IMR-90 (cell line): Measurements from ENCODE around the gene THADA. TPM values are rescaled to one million over a fixed set of nuclear protein-coding genes. Genes with fewer than 3 reads are reported as not detected.

Source experiments
- ATAC-seq: fragments of 200-7000 bp; cut with Tn5 transposase; 2 replicates; pipeline ENCODE4 v1.9.1; 2020; ENCODE audit warnings: low read depth, mild to moderate bottlenecking, moderate library complexity
- BruUV-seq: library from RNA; stranded (reverse); fragments of 400-500 nt; replicated peaks from 2 replicates; lab custom pipeline; 2021; lab: Mats Ljungman, UMichigan
- CTCF ChIA-PET: fragments of 300-600 bp; formaldehyde crosslinking; extraction: SDS; loops from one replicate; lab custom pipeline; 2021; ENCODE audit warnings: antibody characterized with exemption; lab: Yijun Ruan, JAX
- POLR2A ChIA-PET: fragments of 300-600 bp; sonication (Branson Sonifier 250); formaldehyde crosslinking; loops from one replicate; lab custom pipeline; 2022; ENCODE audit warnings: antibody characterized with exemption; ENCODE audit not compliant: unreplicated experiment; lab: Charles Lee
- DNase-seq: peaks from one replicate; pipeline ENCODE4 v3.0.0; 2013
- H2AFZ ChIP-seq: replicated peaks from 2 replicates; pipeline ENCODE3; 2013; ENCODE audit warnings: low read length, mild to moderate bottlenecking; ENCODE audit not compliant: poor library complexity
- H2AK5ac ChIP-seq: 2 replicates; pipeline ENCODE4 v1.6.1; 2013; ENCODE audit warnings: low read depth, low read length, inconsistent platforms
- H2AK9ac ChIP-seq: replicated peaks from 2 replicates; pipeline ENCODE3; 2013; ENCODE audit warnings: mild to moderate bottlenecking, low read depth, low read length, moderate library complexity; ENCODE audit not compliant: poor library complexity
- H2BK120ac ChIP-seq: 2 replicates; pipeline ENCODE4 v1.6.1; 2013; ENCODE audit warnings: low read depth, low read length, inconsistent platforms
- H2BK15ac ChIP-seq: 3 replicates; pipeline ENCODE4 v1.6.1; 2013; ENCODE audit warnings: low read depth, low read length, inconsistent platforms
- H2BK20ac ChIP-seq: 2 replicates; pipeline ENCODE4 v1.6.1; 2013; ENCODE audit warnings: low read depth, mild to moderate bottlenecking, inconsistent platforms, low read length, moderate library complexity
- H2BK5ac ChIP-seq: 2 replicates; pipeline ENCODE4 v1.6.1; 2013; ENCODE audit warnings: mild to moderate bottlenecking, low read depth, low read length, inconsistent platforms; ENCODE audit not compliant: poor library complexity, severe bottlenecking
- H3K14ac ChIP-seq: replicated peaks from 2 replicates; pipeline ENCODE4 v1.6.1; 2013; ENCODE audit warnings: low read depth, low read length, inconsistent platforms
- H3K18ac ChIP-seq: 2 replicates; pipeline ENCODE4 v1.6.1; 2013; ENCODE audit warnings: low read depth, low read length, control low read depth
- H3K23ac ChIP-seq: 2 replicates; pipeline ENCODE4 v1.6.1; 2013; ENCODE audit warnings: low read depth, low read length, inconsistent platforms
- H3K27ac ChIP-seq: 2 replicates; pipeline ENCODE4 v1.5.1; 2013; ENCODE audit warnings: mild to moderate bottlenecking, control low read depth, low read length; ENCODE audit not compliant: insufficient read depth
- H3K27me3 ChIP-seq: 2 replicates; pipeline ENCODE4 v1.6.1; 2013; ENCODE audit warnings: low read length; ENCODE audit not compliant: control insufficient read depth, insufficient read depth
- H3K36me3 ChIP-seq: 2 replicates; pipeline ENCODE4 v1.6.1; 2013; ENCODE audit warnings: low read length, mixed read lengths; ENCODE audit not compliant: control insufficient read depth, insufficient read depth
- H3K4ac ChIP-seq: 2 replicates; pipeline ENCODE4 v1.6.1; 2013; ENCODE audit warnings: low read depth, low read length, inconsistent platforms
- H3K4me1 ChIP-seq: 2 replicates; pipeline ENCODE4 v1.6.1; 2013; ENCODE audit warnings: low read length, mixed read lengths; ENCODE audit not compliant: control insufficient read depth, insufficient read depth
- H3K4me2 ChIP-seq: 2 replicates; pipeline ENCODE4 v1.6.1; 2013; ENCODE audit warnings: low read depth, mild to moderate bottlenecking, control low read depth, low read length, moderate library complexity
- H3K4me3 ChIP-seq: 2 replicates; pipeline ENCODE4 v1.5.1; 2013; ENCODE audit warnings: low read depth, mild to moderate bottlenecking, control low read depth, low read length, moderate library complexity; ENCODE audit not compliant: insufficient read depth
- H3K56ac ChIP-seq: 2 replicates; pipeline ENCODE4 v1.6.1; 2013; ENCODE audit warnings: low read length, inconsistent platforms; ENCODE audit not compliant: insufficient read depth; ENCODE audit errors: extremely low read depth
- H3K79me1 ChIP-seq, 2 experiments: 2 replicates each; pipeline ENCODE4 v1.6.1; 2013; ENCODE audit warnings: low read length in 2 of 2, inconsistent platforms in 1 of 2, low read depth in 1 of 2
- H3K9ac ChIP-seq: 2 replicates; pipeline ENCODE4 v1.6.1; 2013; ENCODE audit warnings: low read depth, low read length, control low read depth
- H3K9me1 ChIP-seq: 2 replicates; pipeline ENCODE4 v1.6.1; 2013; ENCODE audit warnings: low read length, inconsistent platforms; ENCODE audit not compliant: insufficient read depth
- H3K9me3 ChIP-seq: 2 replicates; pipeline ENCODE4 v1.6.1; 2013; ENCODE audit warnings: low read length; ENCODE audit not compliant: control insufficient read depth, insufficient read depth
- H4K20me1 ChIP-seq: 2 replicates; pipeline ENCODE4 v1.6.1; 2013; ENCODE audit warnings: low read length, inconsistent platforms; ENCODE audit not compliant: insufficient read depth
- H4K5ac ChIP-seq: 2 replicates; pipeline ENCODE4 v1.6.1; 2013; ENCODE audit warnings: mild to moderate bottlenecking, low read depth, low read length, control low read depth
- H4K8ac ChIP-seq, 2 experiments: 2 replicates each; pipeline ENCODE4 v1.6.1; 2013; ENCODE audit warnings: low read depth in 2 of 2, low read length in 2 of 2, control low read depth in 1 of 2, inconsistent platforms in 1 of 2
- H4K91ac ChIP-seq: 2 replicates; pipeline ENCODE4 v1.6.1; 2013; ENCODE audit warnings: low read depth, low read length, inconsistent platforms; ENCODE audit not compliant: insufficient read depth
- BHLHE40 ChIP-seq: fragments of 150-350 bp; IDR thresholded peaks from 2 replicates; pipeline ENCODE4 v1.6.1; 2016; ENCODE audit warnings: mild to moderate bottlenecking, low read depth, low read length
- CEBPB ChIP-seq: IDR thresholded peaks from 2 replicates; pipeline ENCODE4 v1.6.1; 2012; ENCODE audit warnings: low read depth, low read length, improper control_type of control experiment
- CHD1 ChIP-seq: IDR thresholded peaks from 2 replicates; pipeline ENCODE4 v1.6.1; 2012; ENCODE audit warnings: low read depth, low read length, improper control_type of control experiment
- CTCF ChIP-seq: conservative IDR thresholded peaks from 2 replicates; pipeline ENCODE4 v1.5.1; 2012; ENCODE audit warnings: mild to moderate bottlenecking, low read depth, low read length, improper control_type of control experiment
- ELK1 ChIP-seq: fragments of 150-350 bp; IDR thresholded peaks from 2 replicates; pipeline ENCODE4 v1.6.1; 2016; ENCODE audit warnings: low read depth, mild to moderate bottlenecking, low read length, moderate library complexity, borderline replicate concordance
- FOS ChIP-seq: fragments of 150-350 bp; IDR thresholded peaks from 2 replicates; pipeline ENCODE4 v1.6.1; 2016; ENCODE audit warnings: low read depth, low read length
- MAFK ChIP-seq: IDR thresholded peaks from 2 replicates; pipeline ENCODE4 v1.6.1; 2012; ENCODE audit warnings: low read depth, low read length, improper control_type of control experiment
- MAZ ChIP-seq: IDR thresholded peaks from 2 replicates; pipeline ENCODE4 v1.6.1; 2012; ENCODE audit warnings: low read depth, mild to moderate bottlenecking, low read length, improper control_type of control experiment, moderate library complexity, borderline replicate concordance
- MXI1 ChIP-seq: IDR thresholded peaks from 2 replicates; pipeline ENCODE4 v1.6.1; 2012; ENCODE audit warnings: low read depth, mild to moderate bottlenecking, low read length, moderate library complexity, borderline replicate concordance
- NFE2L2 ChIP-seq: fragments of 150-350 bp; IDR thresholded peaks from 2 replicates; pipeline ENCODE4 v1.6.1; 2016; ENCODE audit warnings: low read depth, mild to moderate bottlenecking, low read length
- POLR2A ChIP-seq: IDR thresholded peaks from 2 replicates; pipeline ENCODE4 v1.6.1; 2012; ENCODE audit warnings: mild to moderate bottlenecking, low read depth, low read length
- RAD21 ChIP-seq: IDR thresholded peaks from 2 replicates; pipeline ENCODE4 v1.6.1; 2012; ENCODE audit warnings: low read length, improper control_type of control experiment
- RCOR1 ChIP-seq: IDR thresholded peaks from 2 replicates; pipeline ENCODE4 v1.6.1; 2012; ENCODE audit warnings: mild to moderate bottlenecking, low read length, improper control_type of control experiment; ENCODE audit not compliant: insufficient replicate concordance
- RFX5 ChIP-seq: IDR thresholded peaks from 2 replicates; pipeline ENCODE4 v1.8.0; 2012; ENCODE audit warnings: low read depth, mild to moderate bottlenecking, low read length, moderate library complexity
- SMC3 ChIP-seq: fragments of 150-350 bp; IDR thresholded peaks from 2 replicates; pipeline ENCODE4 v1.6.1; 2016; ENCODE audit warnings: low read depth, mild to moderate bottlenecking, antibody characterized with exemption, low read length, moderate library complexity
- USF2 ChIP-seq: fragments of 150-350 bp; IDR thresholded peaks from 2 replicates; pipeline ENCODE4 v1.6.1; 2017; ENCODE audit warnings: mild to moderate bottlenecking, antibody characterized with exemption, low read length, low read depth
- WGBS, 2 experiments: methylation state at CpG; one replicate each; pipeline versions ENCODE4 v1.1.5 to v1.1.7; 2013; ENCODE audit warnings: missing lambda C conversion rate in 2 of 2; ENCODE audit not compliant: insufficient read length in 1 of 2; ENCODE audit errors: extremely low coverage in 2 of 2; 5-methylcytosine and 5-hydroxymethylcytosine counted together
- dilution Hi-C: fragments of 300-500 bp; cut with HindIII; formaldehyde crosslinking; loops from one replicate; pipeline ENCODE4 v1.14.3; 2018; ENCODE audit warnings: low sequenced_read_pairs; ENCODE audit not compliant: unreplicated experiment
- in situ Hi-C: fragments of 300-500 bp; cut with MboI; formaldehyde crosslinking; loops from 3 replicates; pipeline ENCODE4 v1.14.3; 2019; ENCODE audit warnings: low sequenced_read_pairs, inconsistent platforms, mixed read lengths
- intact Hi-C: fragments of 100-400 bp; cut with micrococcal nuclease; formaldehyde crosslinking; loops from 2 replicates; pipeline ENCODE4 v1.10.0; 2022
- polyA plus RNA-seq, 3 experiments: library from polyadenylated mRNA; depleted of rRNA; stranded (reverse); fragments of >200 nt; gene quantifications; 2 replicates each; pipeline ENCODE4 v1.2.3, GENCODE V29; 2012; ENCODE audit warnings: low replicate concordance in 1 of 3
- total RNA-seq: library from RNA; depleted of rRNA; stranded (reverse); fragments of >200 nt; gene quantifications from 2 replicates; pipeline ENCODE4 v1.2.3, GENCODE V29; 2012

Gene THADA
- total and polyA plus RNA-seq, 2 of the 4 experiments (the other 2 are of a cell fraction), result 10.5 to 21.3 TPM

DNA sequence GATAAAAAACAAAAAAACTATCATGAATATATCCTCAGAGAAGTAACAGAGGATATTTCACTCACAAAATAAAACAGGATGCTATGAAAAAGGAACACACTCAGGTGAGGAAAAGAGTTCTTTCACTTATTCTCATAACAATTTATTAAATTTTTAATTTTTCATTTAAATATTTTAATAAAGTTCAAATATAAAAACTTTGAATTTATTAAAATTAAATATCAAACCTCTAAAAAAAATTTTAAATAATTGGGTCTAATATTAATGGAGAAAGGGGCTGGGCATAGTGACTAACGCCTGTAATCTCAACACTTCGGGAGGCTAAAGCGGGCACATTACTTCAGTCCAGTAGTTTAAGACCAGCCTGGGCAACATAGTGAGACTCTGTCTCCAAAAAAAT is 10.1 kb downstream of the THADA start:
- Histone ChIP-seq H4K8ac (no peak overlapping the region), H3K9ac (no peak overlapping the region), H3K27ac (no peak overlapping the region), H3K14ac (no peak overlapping the region), H2AFZ (no peak overlapping the region), H4K5ac (no peak overlapping the region), H2BK5ac (no peak overlapping the region), H3K4me3 (no peak overlapping the region), H3K36me3 (peaks cover 13% of the 10 kb centered on the region), H3K9me3 (no peaks in the 10 kb centered on the region), H3K56ac (no peak overlapping the region), H3K4me1 (no peaks in the 10 kb centered on the region), H3K4me2 (no peak overlapping the region), H2BK20ac (no peak overlapping the region), H2AK9ac (no peak overlapping the region), H3K4ac (no peak overlapping the region), H2BK15ac (no peak overlapping the region), H4K91ac (no peak overlapping the region), H3K27me3 (no peaks in the 10 kb centered on the region), H3K9me1 (no peaks in the 10 kb centered on the region), H3K23ac (no peak overlapping the region), H2BK120ac (no peak overlapping the region), H2AK5ac (no peak overlapping the region), H3K79me1 (no peaks in the 10 kb centered on the region; a peak in 1 of 4 replicates), H4K20me1 (no peaks in the 10 kb centered on the region), H3K18ac (no peak overlapping the region)
- BruUV-seq, result no TSS peak
- ChIA-PET CTCF (interaction anchor here (0.6 to 0.9 kb wide), 2 partner anchors 45 to 642 kb away, joined by 4 to 7 read pairs; no protein-coding TSS in a partner anchor), POLR2A (no interaction called here)
- dilution Hi-C loops (no loop called here), in situ Hi-C loops (no loop called here), intact Hi-C loops (no loop called here)
- ATAC-seq, result no peak
- TF ChIP-seq RCOR1 (no peak), MXI1 (no peak), BHLHE40 (no peak), SMC3 (no peak), NFE2L2 (no peak), RFX5 (no peak), MAZ (no peak), POLR2A (no peak), RAD21 (no peak), CTCF (no peak), FOS (no peak), MAFK (no peak), CHD1 (no peak), ELK1 (no peak), USF2 (no peak), CEBPB (no peak)
- whole genome bisulfite sequencing, 2 experiments, result no CpG with 5 or more reads among the region's 3 CpGs
- DNase-seq, result no peak
